Neural cell (in vitro differentiated cells): ENCODE results near the gene SLC4A3. TPM values are rescaled to one million over a fixed set of nuclear protein-coding genes. Genes with fewer than 3 reads are reported as not detected.

Experiments used
- H2AFZ ChIP-seq: fragments of 200-600, 300-800 bp; sonication (generic), shearing (Covaris generic); 2 replicates; pipeline ENCODE4 v1.6.0; 2014; ENCODE audit warnings: low read depth, mild to moderate bottlenecking, antibody characterized with exemption, low read length, moderate library complexity
- H3F3A ChIP-seq: fragments of 200-600 bp; shearing (Covaris generic); 2 replicates; pipeline ENCODE4 v1.6.1; 2016; ENCODE audit warnings: mild to moderate bottlenecking, moderate library complexity, mixed read lengths, antibody characterized with exemption, low read length; ENCODE audit not compliant: insufficient read depth, poor library complexity, severe bottlenecking
- H3K27ac ChIP-seq: fragments of 200-600, 300-800 bp; sonication (generic), shearing (Covaris generic); 2 replicates; pipeline ENCODE4 v1.5.1; 2014; ENCODE audit warnings: mild to moderate bottlenecking, low read length, moderate library complexity
- H3K27me3 ChIP-seq: fragments of 300-800, 200-600 bp; sonication (generic), shearing (Covaris generic); 2 replicates; pipeline ENCODE4 v1.6.0; 2014; ENCODE audit warnings: mild to moderate bottlenecking, low read depth, low read length, moderate library complexity; ENCODE audit not compliant: insufficient read depth
- H3K36me3 ChIP-seq: fragments of 300-800, 200-600 bp; sonication (generic), shearing (Covaris generic); 2 replicates; pipeline ENCODE4 v1.5.1; 2014; ENCODE audit warnings: mild to moderate bottlenecking, antibody characterized with exemption, low read length, moderate library complexity; ENCODE audit not compliant: insufficient read depth
- H3K4me2 ChIP-seq: fragments of 300-800, 200-600 bp; sonication (generic), shearing (Covaris generic); 2 replicates; pipeline ENCODE4 v1.6.0; 2014; ENCODE audit warnings: mild to moderate bottlenecking, low read length
- H3K4me3 ChIP-seq: fragments of 300-800, 200-600 bp; sonication (generic), shearing (Covaris generic); 2 replicates; pipeline ENCODE4 v1.5.1; 2014; ENCODE audit warnings: mild to moderate bottlenecking, low read length, moderate library complexity
- H3K79me2 ChIP-seq: fragments of 200-600 bp; shearing (Covaris generic); replicated peaks from 2 replicates; pipeline ENCODE4 v1.6.0; 2014; ENCODE audit warnings: mild to moderate bottlenecking, low read length, moderate library complexity; ENCODE audit not compliant: insufficient read depth
- H3K9ac ChIP-seq: fragments of 300-800, 200-600 bp; sonication (generic), shearing (Covaris generic); 2 replicates; pipeline ENCODE4 v1.6.1; 2016; ENCODE audit warnings: mild to moderate bottlenecking, low read length, mixed read lengths
- H3K9me2 ChIP-seq: fragments of 200-600 bp; shearing (Covaris generic); 2 replicates; pipeline ENCODE4 v1.6.1; 2016; ENCODE audit warnings: mild to moderate bottlenecking, low read length, mixed read lengths; ENCODE audit not compliant: insufficient read depth
- H3K9me3 ChIP-seq: fragments of 200-600, 300-800 bp; sonication (generic), shearing (Covaris generic); 2 replicates; pipeline ENCODE4 v1.6.1; 2016; ENCODE audit warnings: mild to moderate bottlenecking, mixed run types, low read length, moderate library complexity, mixed read lengths
- H4K20me1 ChIP-seq: fragments of 200-600 bp; shearing (Covaris generic); 2 replicates; pipeline ENCODE4 v1.6.1; 2016; ENCODE audit warnings: mild to moderate bottlenecking, mixed run types; ENCODE audit not compliant: insufficient read depth
- EP300 ChIP-seq: fragments of 450-650 bp; conservative IDR thresholded peaks from 2 replicates; pipeline ENCODE4 v1.6.1; 2014; ENCODE audit warnings: antibody characterized with exemption, mild to moderate bottlenecking, moderate library complexity; ENCODE audit not compliant: poor library complexity, severe bottlenecking
- EZH2 ChIP-seq: fragments of 200-600, 300-800 bp; shearing (Covaris generic), sonication (generic); IDR thresholded peaks from 2 replicates; pipeline ENCODE4 v1.6.1; 2014; ENCODE audit warnings: antibody characterized with exemption, low read length, borderline replicate concordance, mild to moderate bottlenecking; ENCODE audit not compliant: insufficient read depth, poor library complexity, severe bottlenecking
- MXI1 ChIP-seq: fragments of 450-650 bp; conservative IDR thresholded peaks from 2 replicates; pipeline ENCODE4 v1.6.1; 2014; ENCODE audit warnings: antibody characterized with exemption, mild to moderate bottlenecking; ENCODE audit not compliant: poor library complexity, severe bottlenecking
- POLR2AphosphoS5 ChIP-seq: IDR thresholded peaks from 2 replicates; pipeline ENCODE4 v1.6.1; 2012
- RAD21 ChIP-seq: fragments of 450-650 bp; conservative IDR thresholded peaks from 2 replicates; pipeline ENCODE4 v1.6.1; 2014; ENCODE audit warnings: antibody characterized with exemption, mild to moderate bottlenecking, moderate library complexity
- SMC3 ChIP-seq: fragments of 450-650 bp; conservative IDR thresholded peaks from 2 replicates; pipeline ENCODE4 v1.6.1; 2014; ENCODE audit warnings: antibody characterized with exemption, mild to moderate bottlenecking, moderate library complexity; ENCODE audit not compliant: poor library complexity
- TAF1 ChIP-seq: IDR thresholded peaks from 2 replicates; pipeline ENCODE4 v1.6.1; 2012; ENCODE audit warnings: low read depth
- polyA plus RNA-seq: library from polyadenylated mRNA; depleted of rRNA; stranded (reverse); fragments of >200 nt; gene quantifications from 2 replicates; pipeline ENCODE4 v1.2.3, GENCODE V29; 2014
- TF ChIP-seq, protein P1 (sequence below): IDR thresholded peaks from 2 replicates; pipeline ENCODE4 v1.6.1; 2012; ENCODE audit warnings: borderline replicate concordance
- TF ChIP-seq, protein P2 (sequence below): fragments of 450-650 bp; IDR thresholded peaks from 2 replicates; pipeline ENCODE4 v1.5.1; 2014; ENCODE audit warnings: antibody characterized with exemption, mild to moderate bottlenecking, moderate library complexity; ENCODE audit not compliant: poor library complexity, severe bottlenecking

SLC4A3 gene
- polyA plus RNA-seq, 1 donor from 2014 or later = 18.7 TPM

DNA sequence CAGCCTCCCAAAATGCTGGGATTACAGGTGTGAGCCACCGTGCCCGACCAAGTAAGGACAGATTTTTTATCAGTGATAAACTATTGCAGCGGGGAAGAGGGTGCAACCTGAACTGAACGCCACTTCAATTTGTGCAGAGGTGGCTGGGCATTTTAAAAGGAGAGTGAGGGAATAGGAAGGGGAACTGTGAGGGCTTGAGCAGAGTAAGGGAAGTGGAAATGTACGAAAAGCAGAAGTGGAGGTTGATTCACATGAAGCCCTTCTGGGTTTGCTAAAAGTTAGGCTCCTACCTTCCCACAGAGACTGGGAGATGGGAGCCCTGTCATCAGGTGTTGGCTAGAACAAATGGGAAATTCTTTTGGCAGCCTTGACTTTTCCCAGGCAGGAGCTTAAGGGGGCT is 23.7 kb upstream of the SLC4A3 start:
- H4K20me1 ChIP-seq = no peaks in the 10 kb centered on the region
- no peak overlapping the region for H3K4me3 ChIP-seq
- H3K27me3 ChIP-seq = no peaks in the 10 kb centered on the region
- no peak overlapping the region for H2AFZ ChIP-seq
- no peaks in the 10 kb centered on the region for H3K79me2 ChIP-seq
- no peaks in the 10 kb centered on the region for H3K9me3 ChIP-seq
- TF ChIP-seq SMC3 = no peak
- no peak for TF ChIP-seq TAF1
- TF ChIP-seq, protein P1, sequence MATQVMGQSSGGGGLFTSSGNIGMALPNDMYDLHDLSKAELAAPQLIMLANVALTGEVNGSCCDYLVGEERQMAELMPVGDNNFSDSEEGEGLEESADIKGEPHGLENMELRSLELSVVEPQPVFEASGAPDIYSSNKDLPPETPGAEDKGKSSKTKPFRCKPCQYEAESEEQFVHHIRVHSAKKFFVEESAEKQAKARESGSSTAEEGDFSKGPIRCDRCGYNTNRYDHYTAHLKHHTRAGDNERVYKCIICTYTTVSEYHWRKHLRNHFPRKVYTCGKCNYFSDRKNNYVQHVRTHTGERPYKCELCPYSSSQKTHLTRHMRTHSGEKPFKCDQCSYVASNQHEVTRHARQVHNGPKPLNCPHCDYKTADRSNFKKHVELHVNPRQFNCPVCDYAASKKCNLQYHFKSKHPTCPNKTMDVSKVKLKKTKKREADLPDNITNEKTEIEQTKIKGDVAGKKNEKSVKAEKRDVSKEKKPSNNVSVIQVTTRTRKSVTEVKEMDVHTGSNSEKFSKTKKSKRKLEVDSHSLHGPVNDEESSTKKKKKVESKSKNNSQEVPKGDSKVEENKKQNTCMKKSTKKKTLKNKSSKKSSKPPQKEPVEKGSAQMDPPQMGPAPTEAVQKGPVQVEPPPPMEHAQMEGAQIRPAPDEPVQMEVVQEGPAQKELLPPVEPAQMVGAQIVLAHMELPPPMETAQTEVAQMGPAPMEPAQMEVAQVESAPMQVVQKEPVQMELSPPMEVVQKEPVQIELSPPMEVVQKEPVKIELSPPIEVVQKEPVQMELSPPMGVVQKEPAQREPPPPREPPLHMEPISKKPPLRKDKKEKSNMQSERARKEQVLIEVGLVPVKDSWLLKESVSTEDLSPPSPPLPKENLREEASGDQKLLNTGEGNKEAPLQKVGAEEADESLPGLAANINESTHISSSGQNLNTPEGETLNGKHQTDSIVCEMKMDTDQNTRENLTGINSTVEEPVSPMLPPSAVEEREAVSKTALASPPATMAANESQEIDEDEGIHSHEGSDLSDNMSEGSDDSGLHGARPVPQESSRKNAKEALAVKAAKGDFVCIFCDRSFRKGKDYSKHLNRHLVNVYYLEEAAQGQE = no peak
- TF ChIP-seq, protein P2, sequence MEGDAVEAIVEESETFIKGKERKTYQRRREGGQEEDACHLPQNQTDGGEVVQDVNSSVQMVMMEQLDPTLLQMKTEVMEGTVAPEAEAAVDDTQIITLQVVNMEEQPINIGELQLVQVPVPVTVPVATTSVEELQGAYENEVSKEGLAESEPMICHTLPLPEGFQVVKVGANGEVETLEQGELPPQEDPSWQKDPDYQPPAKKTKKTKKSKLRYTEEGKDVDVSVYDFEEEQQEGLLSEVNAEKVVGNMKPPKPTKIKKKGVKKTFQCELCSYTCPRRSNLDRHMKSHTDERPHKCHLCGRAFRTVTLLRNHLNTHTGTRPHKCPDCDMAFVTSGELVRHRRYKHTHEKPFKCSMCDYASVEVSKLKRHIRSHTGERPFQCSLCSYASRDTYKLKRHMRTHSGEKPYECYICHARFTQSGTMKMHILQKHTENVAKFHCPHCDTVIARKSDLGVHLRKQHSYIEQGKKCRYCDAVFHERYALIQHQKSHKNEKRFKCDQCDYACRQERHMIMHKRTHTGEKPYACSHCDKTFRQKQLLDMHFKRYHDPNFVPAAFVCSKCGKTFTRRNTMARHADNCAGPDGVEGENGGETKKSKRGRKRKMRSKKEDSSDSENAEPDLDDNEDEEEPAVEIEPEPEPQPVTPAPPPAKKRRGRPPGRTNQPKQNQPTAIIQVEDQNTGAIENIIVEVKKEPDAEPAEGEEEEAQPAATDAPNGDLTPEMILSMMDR = no peak
- no peak for TF ChIP-seq POLR2AphosphoS5
- TF ChIP-seq EZH2 = no peak
- no peak for TF ChIP-seq RAD21
- TF ChIP-seq EP300 = no peak
- no peak for TF ChIP-seq MXI1
- no peaks in the 10 kb centered on the region for H3K9me2 ChIP-seq
- H3F3A ChIP-seq = no peaks in the 10 kb centered on the region
- H3K27ac ChIP-seq = no peak overlapping the region
- H3K36me3 ChIP-seq = no peaks in the 10 kb centered on the region
- no peak overlapping the region for H3K4me2 ChIP-seq
- H3K9ac ChIP-seq = no peak overlapping the region

DNA sequence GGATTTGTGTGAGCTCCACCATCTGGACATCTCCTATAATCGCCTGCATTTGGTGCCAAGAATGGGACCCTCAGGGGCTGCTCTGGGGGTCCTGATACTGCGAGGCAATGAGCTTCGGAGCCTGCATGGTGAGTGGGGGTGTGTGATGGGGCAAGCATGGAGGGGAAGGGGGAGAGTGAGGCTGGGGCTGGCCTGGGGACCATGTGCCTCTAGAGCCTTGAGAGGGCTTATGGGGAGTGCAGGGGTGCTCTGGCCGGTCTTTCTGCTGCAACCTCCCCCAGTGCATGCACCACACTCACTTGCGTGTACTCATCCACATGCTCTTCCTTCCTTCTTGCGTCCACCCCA is 21.8 kb upstream of the SLC4A3 start:
- no peaks in the 10 kb centered on the region for H3F3A ChIP-seq
- H3K27me3 ChIP-seq = no peaks in the 10 kb centered on the region
- no peak overlapping the region for H2AFZ ChIP-seq
- no peaks in the 10 kb centered on the region for H4K20me1 ChIP-seq
- no peak overlapping the region for H3K4me3 ChIP-seq
- TF ChIP-seq EP300 (no peak), EZH2 (no peak), POLR2AphosphoS5 (no peak), SMC3 (no peak), TAF1 (no peak), RAD21 (no peak), MXI1 (no peak)
- TF ChIP-seq, protein P2 = no peak
- TF ChIP-seq, protein P1 = no peak
- no peak overlapping the region for H3K27ac ChIP-seq
- no peaks in the 10 kb centered on the region for H3K9me2 ChIP-seq
- H3K79me2 ChIP-seq = no peaks in the 10 kb centered on the region
- H3K9ac ChIP-seq = no peak overlapping the region
- H3K36me3 ChIP-seq = no peaks in the 10 kb centered on the region
- no peak overlapping the region for H3K4me2 ChIP-seq
- no peaks in the 10 kb centered on the region for H3K9me3 ChIP-seq
